ENCODE data around the gene DPH6. TPM values are rescaled to one million over a fixed set of nuclear protein-coding genes. Genes with fewer than 3 reads are reported as not detected.
"Not testable (repeated sequence)": the region's sequence is repeated elsewhere in the genome, so short reads cannot be mapped to it uniquely, and the experiment has no call there.

The DPH6 gene
- polyA plus RNA-seq, 2 of the 4 experiments (the other 2 are of a cell fraction) = 11.0 to 33.6 TPM

- TF ChIP-seq, protein P1, sequence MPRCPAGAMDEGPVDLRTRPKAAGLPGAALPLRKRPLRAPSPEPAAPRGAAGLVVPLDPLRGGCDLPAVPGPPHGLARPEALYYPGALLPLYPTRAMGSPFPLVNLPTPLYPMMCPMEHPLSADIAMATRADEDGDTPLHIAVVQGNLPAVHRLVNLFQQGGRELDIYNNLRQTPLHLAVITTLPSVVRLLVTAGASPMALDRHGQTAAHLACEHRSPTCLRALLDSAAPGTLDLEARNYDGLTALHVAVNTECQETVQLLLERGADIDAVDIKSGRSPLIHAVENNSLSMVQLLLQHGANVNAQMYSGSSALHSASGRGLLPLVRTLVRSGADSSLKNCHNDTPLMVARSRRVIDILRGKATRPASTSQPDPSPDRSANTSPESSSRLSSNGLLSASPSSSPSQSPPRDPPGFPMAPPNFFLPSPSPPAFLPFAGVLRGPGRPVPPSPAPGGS (IDR thresholded peaks at IDR 0.05) = 0 out of 3 replicates have a peak, but pooled peaks have one; percentile 28
- TF ChIP-seq CHD4 (IDR thresholded peaks at IDR 0.05; ENCODE audit: borderline replicate concordance) (no peak), JUNB (IDR thresholded peaks at IDR 0.05) (no peak), ZC3H11A (IDR thresholded peaks at IDR 0.05) (no peak), SREBF2 (IDR thresholded peaks at IDR 0.05) (no peak), HDAC2 (IDR thresholded peaks at IDR 0.05) (no peak), ESRRA (IDR thresholded peaks at IDR 0.05; ENCODE audit: borderline replicate concordance, low read length) (no peak), CEBPB (IDR thresholded peaks at IDR 0.05) (no peak), FOXS1 (CRISPR knock-in tag; IDR thresholded peaks at IDR 0.05) (no peak), POLR2A (IDR thresholded peaks at IDR 0.05; ENCODE audit: low read length) (peak; percentile 50), POLR2AphosphoS2 (conservative IDR thresholded peaks at IDR 0.05; ENCODE audit: low read length) (no peak), RCOR1 (IDR thresholded peaks at IDR 0.05; ENCODE audit: low read depth, low read length) (no peak), CBX2 (IDR thresholded peaks at IDR 0.05; ENCODE audit: borderline replicate concordance, low read depth) (no peak), PHF8 (IDR thresholded peaks at IDR 0.05; ENCODE audit: borderline replicate concordance, low read depth) (peak; percentile 68), FOSB (CRISPR knock-in tag; IDR thresholded peaks at IDR 0.05) (no peak)
- TF ChIP-seq, protein P2, sequence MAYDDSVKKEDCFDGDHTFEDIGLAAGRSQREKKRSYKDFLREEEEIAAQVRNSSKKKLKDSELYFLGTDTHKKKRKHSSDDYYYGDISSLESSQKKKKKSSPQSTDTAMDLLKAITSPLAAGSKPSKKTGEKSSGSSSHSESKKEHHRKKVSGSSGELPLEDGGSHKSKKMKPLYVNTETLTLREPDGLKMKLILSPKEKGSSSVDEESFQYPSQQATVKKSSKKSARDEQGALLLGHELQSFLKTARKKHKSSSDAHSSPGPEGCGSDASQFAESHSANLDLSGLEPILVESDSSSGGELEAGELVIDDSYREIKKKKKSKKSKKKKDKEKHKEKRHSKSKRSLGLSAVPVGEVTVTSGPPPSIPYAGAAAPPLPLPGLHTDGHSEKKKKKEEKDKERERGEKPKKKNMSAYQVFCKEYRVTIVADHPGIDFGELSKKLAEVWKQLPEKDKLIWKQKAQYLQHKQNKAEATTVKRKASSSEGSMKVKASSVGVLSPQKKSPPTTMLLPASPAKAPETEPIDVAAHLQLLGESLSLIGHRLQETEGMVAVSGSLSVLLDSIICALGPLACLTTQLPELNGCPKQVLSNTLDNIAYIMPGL (CRISPR knock-in tag; IDR thresholded peaks at IDR 0.05; ENCODE audit: borderline replicate concordance) = no peak
- TF ChIP-seq, protein P3, sequence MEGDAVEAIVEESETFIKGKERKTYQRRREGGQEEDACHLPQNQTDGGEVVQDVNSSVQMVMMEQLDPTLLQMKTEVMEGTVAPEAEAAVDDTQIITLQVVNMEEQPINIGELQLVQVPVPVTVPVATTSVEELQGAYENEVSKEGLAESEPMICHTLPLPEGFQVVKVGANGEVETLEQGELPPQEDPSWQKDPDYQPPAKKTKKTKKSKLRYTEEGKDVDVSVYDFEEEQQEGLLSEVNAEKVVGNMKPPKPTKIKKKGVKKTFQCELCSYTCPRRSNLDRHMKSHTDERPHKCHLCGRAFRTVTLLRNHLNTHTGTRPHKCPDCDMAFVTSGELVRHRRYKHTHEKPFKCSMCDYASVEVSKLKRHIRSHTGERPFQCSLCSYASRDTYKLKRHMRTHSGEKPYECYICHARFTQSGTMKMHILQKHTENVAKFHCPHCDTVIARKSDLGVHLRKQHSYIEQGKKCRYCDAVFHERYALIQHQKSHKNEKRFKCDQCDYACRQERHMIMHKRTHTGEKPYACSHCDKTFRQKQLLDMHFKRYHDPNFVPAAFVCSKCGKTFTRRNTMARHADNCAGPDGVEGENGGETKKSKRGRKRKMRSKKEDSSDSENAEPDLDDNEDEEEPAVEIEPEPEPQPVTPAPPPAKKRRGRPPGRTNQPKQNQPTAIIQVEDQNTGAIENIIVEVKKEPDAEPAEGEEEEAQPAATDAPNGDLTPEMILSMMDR (IDR thresholded peaks at IDR 0.05) = no peak
Measured at GRCh38 chr15:35545824-35546510, at the start of gene DPH6 (continued).

- POLR2A ChIA-PET = no interaction called here
- TF ChIP-seq CHD4 (IDR thresholded peaks at IDR 0.05; ENCODE audit: borderline replicate concordance) (no peak), SREBF2 (IDR thresholded peaks at IDR 0.05) (no peak), ZNF302 (CRISPR knock-in tag; IDR thresholded peaks at IDR 0.05) (no peak), CBX2 (IDR thresholded peaks at IDR 0.05; ENCODE audit: borderline replicate concordance, low read depth) (no peak), FOSL2 (IDR thresholded peaks at IDR 0.05) (no peak), FOSL2 (CRISPR knock-in tag; IDR thresholded peaks at IDR 0.05) (no peak), FOSB (CRISPR knock-in tag; IDR thresholded peaks at IDR 0.05) (no peak)
- TF ChIP-seq, protein P2 (CRISPR knock-in tag; IDR thresholded peaks at IDR 0.05; ENCODE audit: borderline replicate concordance) = no peak
- CTCF ChIA-PET = interaction anchor here (0.8 kb wide), 1 partner anchor 306 kb away, joined by 3 read pairs; no protein-coding TSS in a partner anchor
- FAIRE-seq (no peak), DNase-seq (ENCODE audit: low read depth in 1 of 2, low spot score in 1 of 2) (no peak), ATAC-seq (no peak)
- 89% methylated on average over 1 of the region's 1 CpG for WGBS (ENCODE audit: missing lambda C conversion rate)
- Histone ChIP-seq H3K9me3 (no peaks in the 10 kb centered on the region), H3K27ac (no peak overlapping the region), H3K4me1 (no peaks in the 10 kb centered on the region), H3K4me2 (no peak overlapping the region), H3K4me3 (no peak overlapping the region)
Measured at GRCh38 chr15:35595656-35596055, 49.7 kb upstream of the DPH6 start.

DNA sequence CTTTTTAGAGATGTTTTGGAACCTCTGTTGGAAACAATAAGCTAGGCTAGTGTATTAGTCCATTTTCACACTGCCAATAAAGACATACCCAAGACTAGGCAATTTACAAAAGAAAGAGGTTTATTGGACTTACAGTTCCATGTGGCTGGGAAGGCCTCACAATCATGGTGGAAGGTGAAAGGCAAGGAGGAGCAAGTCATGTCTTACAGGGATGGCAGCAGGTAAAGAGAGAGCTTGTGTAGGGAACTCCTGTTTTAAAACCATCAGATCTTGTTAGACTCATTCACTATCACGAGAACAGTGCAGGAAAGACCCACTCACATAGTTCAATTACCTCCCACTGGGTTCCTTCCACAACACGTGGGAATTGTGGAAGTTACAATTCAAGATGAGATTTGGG is 46.0 kb upstream of the DPH6 start:
- POLR2A ChIA-PET, FAIRE-seq: not testable (repeated sequence)

More for the DNA sequence above, 46.0 kb upstream of the DPH6 start:
- not testable (repeated sequence) for H3K4me3 ChIP-seq; H3K4me2 ChIP-seq; H3K9me3 ChIP-seq; H3K4me1 ChIP-seq; DNase-seq (ENCODE audit: low read depth in 1 of 2, low spot score in 1 of 2); H3K27ac ChIP-seq; ATAC-seq
- CTCF ChIA-PET = interaction anchor here (0.9 kb wide), 1 partner anchor 19 kb away, joined by 3 read pairs; no protein-coding TSS in a partner anchor
- WGBS (ENCODE audit: missing lambda C conversion rate) = 9% methylated on average over 2 of the region's 2 CpGs

All from A549 (cell line).